Left hindlimb (tissue), 1 donor: ENCODE measurements around the gene SFTPB.
"Not testable (repeated sequence)": the region's sequence is repeated elsewhere in the genome, so short reads cannot be mapped to it uniquely, and the experiment has no call there.

ENCODE experiments used
- DNase-seq: peaks from one replicate; pipeline ENCODE4 v3.0.0-alpha.2; 2018

SFTPB gene

GRCh38 chr2:85675427-85675826 is 7.4 kb upstream of the SFTPB start:
- no peak for DNase-seq

GRCh38 chr2:85674417-85674816 is 6.4 kb upstream of the SFTPB start:
- no peak for DNase-seq

- DNase-seq = no peak
Observed at GRCh38 chr2:85673716-85674375, 5.8 kb upstream of the SFTPB start.

GRCh38 chr2:85672456-85672855 is 4.5 kb upstream of the SFTPB start:
- DNase-seq = no peak

- DNase-seq = not testable (repeated sequence)
Observed at GRCh38 chr2:85670416-85670815, 2.4 kb upstream of the SFTPB start.

GRCh38 chr2:85669549-85669948 is 1.6 kb upstream of the SFTPB start:
- DNase-seq = no peak

- no peak for DNase-seq
Observed at GRCh38 chr2:85668857-85669142, 801 bp upstream of the SFTPB start.

- no peak for DNase-seq
Observed at GRCh38 chr2:85667561-85668008, 414 bp downstream of the SFTPB start.

- DNase-seq = no peak
Observed at GRCh38 chr2:85666435-85667316, 1.3 kb downstream of the SFTPB start.

GRCh38 chr2:85666016-85666415 is 2.0 kb downstream of the SFTPB start:
- no peak for DNase-seq

GRCh38 chr2:85665264-85665937 is 2.6 kb downstream of the SFTPB start:
- no peak for DNase-seq

GRCh38 chr2:85663594-85664565 is 4.1 kb downstream of the SFTPB start:
- DNase-seq = no peak

- DNase-seq = no peak
Observed at GRCh38 chr2:85662899-85663593, 5.0 kb downstream of the SFTPB start.

GRCh38 chr2:85661139-85661858 is 6.7 kb downstream of the SFTPB start:
- DNase-seq = no peak

- no peak for DNase-seq
Observed at GRCh38 chr2:85660725-85661124, 7.3 kb downstream of the SFTPB start.

- not testable (repeated sequence) for DNase-seq
Observed at GRCh38 chr2:85660301-85660700, 7.7 kb downstream of the SFTPB start.

- no peak for DNase-seq
Observed at GRCh38 chr2:85659324-85659981, 8.5 kb downstream of the SFTPB start.

- not testable (repeated sequence) for DNase-seq
Observed at GRCh38 chr2:85657399-85657798, 10.6 kb downstream of the SFTPB start.

GRCh38 chr2:85656468-85656867 is 11.5 kb downstream of the SFTPB start:
- no peak for DNase-seq

GRCh38 chr2:85655961-85656417 is 12.0 kb downstream of the SFTPB start:
- no peak for DNase-seq

- DNase-seq = no peak
Observed at GRCh38 chr2:85653996-85654395, 14.0 kb downstream of the SFTPB start.
